Gastrocnemius medialis (tissue), 4 donors: ENCODE data around the gene CCDC80.

Experiments
- POLR2A ChIP-seq, 2 donors: fragments of 450-650 bp; IDR thresholded peaks; one replicate each; pipeline ENCODE4 v1.6.1; 2017; ENCODE audit warnings: antibody characterized with exemption in 2 of 2, mild to moderate bottlenecking in 2 of 2, moderate library complexity in 2 of 2
- TF ChIP-seq, protein P1 (sequence below), 5 experiments: fragments of 450-650 bp in 3 of 5; fragments of 200-600 bp in 2 of 5; sonication (generic) in 2 of 5; IDR thresholded peaks in 4 of 5; conservative IDR thresholded peaks in 1 of 5; 1 replicate in 4 of 5; 2 replicates in 1 of 5; pipeline ENCODE4 v1.5.1; 2016 to 2019; ENCODE audit warnings: antibody characterized with exemption in 5 of 5, mild to moderate bottlenecking in 3 of 5, moderate library complexity in 3 of 5

- TF ChIP-seq, protein P1, sequence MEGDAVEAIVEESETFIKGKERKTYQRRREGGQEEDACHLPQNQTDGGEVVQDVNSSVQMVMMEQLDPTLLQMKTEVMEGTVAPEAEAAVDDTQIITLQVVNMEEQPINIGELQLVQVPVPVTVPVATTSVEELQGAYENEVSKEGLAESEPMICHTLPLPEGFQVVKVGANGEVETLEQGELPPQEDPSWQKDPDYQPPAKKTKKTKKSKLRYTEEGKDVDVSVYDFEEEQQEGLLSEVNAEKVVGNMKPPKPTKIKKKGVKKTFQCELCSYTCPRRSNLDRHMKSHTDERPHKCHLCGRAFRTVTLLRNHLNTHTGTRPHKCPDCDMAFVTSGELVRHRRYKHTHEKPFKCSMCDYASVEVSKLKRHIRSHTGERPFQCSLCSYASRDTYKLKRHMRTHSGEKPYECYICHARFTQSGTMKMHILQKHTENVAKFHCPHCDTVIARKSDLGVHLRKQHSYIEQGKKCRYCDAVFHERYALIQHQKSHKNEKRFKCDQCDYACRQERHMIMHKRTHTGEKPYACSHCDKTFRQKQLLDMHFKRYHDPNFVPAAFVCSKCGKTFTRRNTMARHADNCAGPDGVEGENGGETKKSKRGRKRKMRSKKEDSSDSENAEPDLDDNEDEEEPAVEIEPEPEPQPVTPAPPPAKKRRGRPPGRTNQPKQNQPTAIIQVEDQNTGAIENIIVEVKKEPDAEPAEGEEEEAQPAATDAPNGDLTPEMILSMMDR (IDR thresholded peaks at IDR 0.05 in 4 of 5, conservative IDR thresholded peaks at IDR 0.05 in 1 of 5), result no peak
- no peak for TF ChIP-seq POLR2A (IDR thresholded peaks at IDR 0.05)
These were observed 46.7 kb upstream of the CCDC80 start for GRCh38 chr3:112687616-112688015.
